DOHH2 (cell line): ENCODE measurements around the gene ACAN.

Source experiments
- EZH2phosphoT487 ChIP-seq: fragments of 200-600 bp; sonication (generic); IDR thresholded peaks from 2 replicates; pipeline ENCODE4 v1.6.1; 2017; ENCODE audit warnings: borderline replicate concordance, mild to moderate bottlenecking, antibody characterized with exemption, low read length, moderate library complexity, mixed read lengths
- TF ChIP-seq, protein P1 (sequence below): fragments of 200-600 bp; sonication (generic); IDR thresholded peaks from one replicate; pipeline ENCODE4 v1.5.1; 2014; ENCODE audit warnings: antibody characterized with exemption, mild to moderate bottlenecking, low read depth, low read length; ENCODE audit not compliant: poor library complexity, severe bottlenecking

- TF ChIP-seq, protein P1, sequence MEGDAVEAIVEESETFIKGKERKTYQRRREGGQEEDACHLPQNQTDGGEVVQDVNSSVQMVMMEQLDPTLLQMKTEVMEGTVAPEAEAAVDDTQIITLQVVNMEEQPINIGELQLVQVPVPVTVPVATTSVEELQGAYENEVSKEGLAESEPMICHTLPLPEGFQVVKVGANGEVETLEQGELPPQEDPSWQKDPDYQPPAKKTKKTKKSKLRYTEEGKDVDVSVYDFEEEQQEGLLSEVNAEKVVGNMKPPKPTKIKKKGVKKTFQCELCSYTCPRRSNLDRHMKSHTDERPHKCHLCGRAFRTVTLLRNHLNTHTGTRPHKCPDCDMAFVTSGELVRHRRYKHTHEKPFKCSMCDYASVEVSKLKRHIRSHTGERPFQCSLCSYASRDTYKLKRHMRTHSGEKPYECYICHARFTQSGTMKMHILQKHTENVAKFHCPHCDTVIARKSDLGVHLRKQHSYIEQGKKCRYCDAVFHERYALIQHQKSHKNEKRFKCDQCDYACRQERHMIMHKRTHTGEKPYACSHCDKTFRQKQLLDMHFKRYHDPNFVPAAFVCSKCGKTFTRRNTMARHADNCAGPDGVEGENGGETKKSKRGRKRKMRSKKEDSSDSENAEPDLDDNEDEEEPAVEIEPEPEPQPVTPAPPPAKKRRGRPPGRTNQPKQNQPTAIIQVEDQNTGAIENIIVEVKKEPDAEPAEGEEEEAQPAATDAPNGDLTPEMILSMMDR: no peak
- no peak for TF ChIP-seq EZH2phosphoT487
Measured at GRCh38 chr15:88915354-88915753, 112.1 kb downstream of the ACAN start.
